HCT116 (cell line): Measurements from ENCODE around the gene FBXO47. TPM values are rescaled to one million over a fixed set of nuclear protein-coding genes. Genes with fewer than 3 reads are reported as not detected.
A peak's percentile ranks its signal among the peaks of the same experiment; 100 is the strongest.

ENCODE experiments used
- ATAC-seq: fragments of 200-7000 bp; cut with Tn5 transposase; 2 replicates; pipeline ENCODE4 v1.9.1; 2020; ENCODE audit warnings: mild to moderate bottlenecking, moderate library complexity
- BruUV-seq: library from RNA; stranded (reverse); fragments of 400-500 nt; replicated peaks from 2 replicates; lab custom pipeline; 2021; lab: Mats Ljungman, UMichigan
- CTCF ChIA-PET: fragments of 300-600 bp; sonication (Branson Sonifier 250); formaldehyde crosslinking; loops from one replicate; lab custom pipeline; 2021; ENCODE audit warnings: antibody characterized with exemption; lab: Charles Lee
- POLR2A ChIA-PET: fragments of 300-600, 350-600 bp; sonication (Branson Sonifier 250); formaldehyde crosslinking; loops from one replicate; lab custom pipeline; 2021; ENCODE audit warnings: antibody characterized with exemption; lab: Charles Lee
- RAD21 ChIA-PET, 2 experiments: fragments of 300-600 bp; sonication (Branson Sonifier 250); formaldehyde crosslinking; loops; one replicate each; lab custom pipeline; 2023; ENCODE audit warnings: low total read pairs in 2 of 2; ENCODE audit not compliant: uncharacterized antibody in 2 of 2, unreplicated experiment in 2 of 2, low non-redundant PET in 1 of 2; lab: Charles Lee
- DNase-seq: peaks from one replicate; pipeline ENCODE4 v3.0.0-alpha.2; 2010; ENCODE audit warnings: low read depth, low spot score
- H2AFZ ChIP-seq: fragments of 200-600 bp; shearing (Covaris generic), sonication (generic); 2 replicates; pipeline ENCODE4 v1.6.1; 2017; ENCODE audit warnings: low read depth, mixed run types, mixed read lengths, antibody characterized with exemption, low read length; ENCODE audit not compliant: poor library complexity, severe bottlenecking
- H3K27ac ChIP-seq: 2 replicates; pipeline ENCODE4 v1.5.1; 2012; ENCODE audit warnings: low read depth, low read length
- H3K27me3 ChIP-seq: fragments of 200-600 bp; sonication (generic); 2 replicates; pipeline ENCODE4 v1.6.1; 2016; ENCODE audit warnings: mixed run types, low read length, mixed read lengths; ENCODE audit not compliant: insufficient read depth
- H3K36me3 ChIP-seq, 2 experiments: fragments of 200-500 bp in 1 of 2; fragments of 200-600 bp in 1 of 2; sonication (Bioruptor generic) in 1 of 2; sonication (generic) in 1 of 2; 2 replicates each; pipeline versions ENCODE4 v1.5.1 to v1.6.1; 2014 to 2016; ENCODE audit warnings: low read length in 2 of 2, inconsistent platforms in 1 of 2, mixed read lengths in 1 of 2, mixed run types in 1 of 2; ENCODE audit not compliant: insufficient read depth in 2 of 2, control insufficient read depth in 1 of 2
- H3K4me1 ChIP-seq, 2 experiments: fragments of 200-600 bp in 1 of 2; sonication (generic) in 1 of 2; 2 replicates each; pipeline versions ENCODE4 v1.5.1 to v1.6.1; 2012 to 2017; ENCODE audit warnings: low read length in 2 of 2, inconsistent platforms in 1 of 2, mild to moderate bottlenecking in 1 of 2, mixed read lengths in 1 of 2, mixed run types in 1 of 2, moderate library complexity in 1 of 2; ENCODE audit not compliant: insufficient read depth in 2 of 2, control insufficient read depth in 1 of 2
- H3K4me2 ChIP-seq: fragments of 200-600 bp; sonication (generic); 2 replicates; pipeline ENCODE4 v1.6.1; 2017; ENCODE audit warnings: mixed run types, low read length, mixed read lengths
- H3K4me3 ChIP-seq, 2 experiments: fragments of 200-600 bp in 1 of 2; sonication (generic) in 1 of 2; replicated peaks in 1 of 2; 2 replicates each; pipeline ENCODE4 v1.5.1; 2011 to 2016; ENCODE audit warnings: low read length in 2 of 2, control low read depth in 1 of 2, low read depth in 1 of 2, mild to moderate bottlenecking in 1 of 2, mixed read lengths in 1 of 2, mixed run types in 1 of 2
- H3K79me2 ChIP-seq: fragments of 200-600 bp; sonication (generic); 2 replicates; pipeline ENCODE4 v1.6.1; 2017; ENCODE audit warnings: mild to moderate bottlenecking, mixed run types, low read length, moderate library complexity, mixed read lengths; ENCODE audit not compliant: insufficient read depth
- H3K9ac ChIP-seq: fragments of 200-600 bp; sonication (generic); 2 replicates; pipeline ENCODE4 v1.6.1; 2016; ENCODE audit warnings: low read length, mixed read lengths
- H3K9me2 ChIP-seq: fragments of 200-600 bp; sonication (generic), shearing (Covaris generic); 2 replicates; pipeline ENCODE4 v1.6.1; 2017; ENCODE audit warnings: mixed run types, mild to moderate bottlenecking, moderate library complexity; ENCODE audit not compliant: insufficient read depth
- H3K9me3 ChIP-seq, 2 experiments: fragments of 200-500 bp in 1 of 2; fragments of 200-600 bp in 1 of 2; sonication (Bioruptor generic) in 1 of 2; sonication (generic) in 1 of 2; 2 replicates each; pipeline ENCODE4 v1.6.1; 2014 to 2017; ENCODE audit warnings: low read length in 2 of 2, mixed read lengths in 2 of 2, inconsistent platforms in 1 of 2, low read depth in 1 of 2, mild to moderate bottlenecking in 1 of 2, mixed run types in 1 of 2, moderate library complexity in 1 of 2; ENCODE audit not compliant: control insufficient read depth in 1 of 2, insufficient read depth in 1 of 2
- H4K20me1 ChIP-seq: fragments of 200-600 bp; sonication (generic), shearing (Covaris generic); 2 replicates; pipeline ENCODE4 v1.6.1; 2017; ENCODE audit warnings: mixed run types, mild to moderate bottlenecking, moderate library complexity; ENCODE audit not compliant: insufficient read depth
- CBX3 ChIP-seq: IDR thresholded peaks from 2 replicates; pipeline ENCODE4 v1.6.1; 2012; ENCODE audit warnings: low read depth
- EZH2 ChIP-seq: fragments of 200-600 bp; sonication (generic); IDR thresholded peaks from 2 replicates; pipeline ENCODE4 v1.6.1; 2017; ENCODE audit warnings: antibody characterized with exemption, mixed run types
- FOSL1 ChIP-seq: IDR thresholded peaks from 2 replicates; pipeline ENCODE4 v1.6.1; 2012; ENCODE audit warnings: low read depth
- JUND ChIP-seq: IDR thresholded peaks from 2 replicates; pipeline ENCODE4 v1.6.1; 2012
- POLR2AphosphoS5 ChIP-seq: IDR thresholded peaks from 2 replicates; pipeline ENCODE4 v1.6.1; 2011; ENCODE audit warnings: mild to moderate bottlenecking, low read depth, low read length, moderate library complexity
- SIN3A ChIP-seq: IDR thresholded peaks from 2 replicates; pipeline ENCODE4 v1.6.1; 2012; ENCODE audit warnings: low read depth
- SRF ChIP-seq: IDR thresholded peaks from 2 replicates; pipeline ENCODE4 v1.6.1; 2012; ENCODE audit warnings: low read depth
- ZFX ChIP-seq: fragments of 450-650 bp; IDR thresholded peaks from 2 replicates; pipeline ENCODE4 v1.6.1; 2017
- intact Hi-C: fragments of 100-400 bp; cut with micrococcal nuclease; formaldehyde crosslinking; loops from 2 replicates; pipeline ENCODE4 v1.10.0; 2022
- microRNA-seq: library from miRNA; unstranded; fragments of <30 nt; microRNA quantifications from one replicate; pipeline ENCODE4, GENCODE V29; 2016; ENCODE audit warnings: borderline number of aligned reads
- total RNA-seq: library from RNA; stranded (reverse); gene quantifications from one replicate; pipeline ENCODE4 v1.2.1, GENCODE V29; 2021; ENCODE audit not compliant: unreplicated experiment
- TF ChIP-seq, protein P1 (sequence below): IDR thresholded peaks from 2 replicates; pipeline ENCODE4 v1.6.1; 2012

The FBXO47 gene
- total RNA-seq, 1 experiment from 2014 or later: not detected

DNA sequence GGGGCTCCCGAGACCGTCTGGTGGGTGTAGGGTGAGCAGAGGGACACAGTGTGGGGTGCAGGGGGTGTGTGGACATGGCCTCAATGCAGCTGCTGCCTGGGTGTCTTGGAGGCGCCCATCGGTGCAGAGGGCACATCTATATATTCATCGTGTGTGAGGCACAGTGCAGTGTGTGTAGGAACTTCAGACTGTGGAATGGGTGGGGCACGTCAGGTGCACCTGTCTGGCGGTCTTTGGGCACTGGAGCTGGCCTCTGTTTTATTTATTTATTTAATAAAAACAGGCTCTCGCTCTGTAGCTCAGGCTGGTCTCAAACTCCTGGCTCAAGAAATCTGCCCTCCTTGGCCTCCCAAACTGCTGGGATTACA, 80.6 kb downstream of the FBXO47 start:
- Histone ChIP-seq H4K20me1 (no peaks in the 10 kb centered on the region), H3K27ac (no peak overlapping the region), H3K9ac (no peak overlapping the region), H3K4me3 (no peak overlapping the region), H3K4me1 (peaks cover 1 to 23% of the 10 kb centered on the region in 2 experiments), H3K4me2 (no peak overlapping the region), H3K79me2 (peaks cover 85% of the 10 kb centered on the region), H3K36me3 (peaks cover 9 to 32% of the 10 kb centered on the region in 2 experiments; a peak in 3 of 4 replicates), H3K9me2 (no peaks in the 10 kb centered on the region), H3K9me3 (no peaks in the 10 kb centered on the region), H2AFZ (no peak overlapping the region), H3K27me3 (no peaks in the 10 kb centered on the region)
- POLR2A ChIA-PET: interaction anchor here (0.7 kb wide), 2 partner anchors 15 to 17 kb away, joined by 3 read pairs; partner anchors contain the start of gene LASP1
- no peak for ATAC-seq
- CTCF ChIA-PET: no interaction called here
- RAD21 ChIA-PET: no interaction called here
- DNase-seq: no peak
- no TSS peak for BruUV-seq
- TF ChIP-seq FOSL1 (no peak), EZH2 (no peak), SIN3A (no peak), ZFX (no peak), CBX3 (no peak), POLR2AphosphoS5 (0 out of 2 replicates have a peak, but pooled peaks have one; percentile 4), JUND (no peak), SRF (no peak)
- TF ChIP-seq, protein P1, sequence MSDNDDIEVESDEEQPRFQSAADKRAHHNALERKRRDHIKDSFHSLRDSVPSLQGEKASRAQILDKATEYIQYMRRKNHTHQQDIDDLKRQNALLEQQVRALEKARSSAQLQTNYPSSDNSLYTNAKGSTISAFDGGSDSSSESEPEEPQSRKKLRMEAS: no peak
- intact Hi-C loops: no loop called here

Small RNA genes within 50 kb of the gene (microRNA-seq; reads per million reads assigned to microRNA genes)
- gene MIR6779: not detected

Other genes starting within 250 kb of the FBXO47 start
- 50.2 TPM for gene CISD3, start 237.1 kb downstream of the FBXO47 start, total RNA-seq
- gene PCGF2, start 219.1 kb downstream of the FBXO47 start, total RNA-seq: 64.6 TPM
- gene PSMB3, start 214.7 kb downstream of the FBXO47 start, total RNA-seq: 346 TPM
- gene PIP4K2B, start 167.8 kb downstream of the FBXO47 start, total RNA-seq: 40.3 TPM
- 23.9 TPM for gene CWC25, start 142.1 kb downstream of the FBXO47 start, total RNA-seq
- gene RPL23, start 113.7 kb downstream of the FBXO47 start, total RNA-seq: 1,631 TPM
- 149 TPM for gene LASP1, start 97.3 kb downstream of the FBXO47 start, total RNA-seq
- gene PLXDC1, start 184.2 kb upstream of the FBXO47 start, total RNA-seq: 1.8 TPM
- not detected for gene ARL5C, start 198.8 kb upstream of the FBXO47 start, total RNA-seq
- gene CACNB1, start 230.3 kb upstream of the FBXO47 start, total RNA-seq: 13.0 TPM
- 2,276 TPM for gene RPL19, start 232.9 kb upstream of the FBXO47 start, total RNA-seq